Keratinocyte (primary cell): ENCODE data around the gene MYH6. TPM values are rescaled to one million over a fixed set of nuclear protein-coding genes. Genes with fewer than 3 reads are reported as not detected.

Experiments used
- DNase-seq: peaks from one replicate; pipeline ENCODE4 v3.0.0-alpha.2; 2011; ENCODE audit warnings: low read depth, missing footprints, low spot score
- FAIRE-seq: peaks from 2 replicates; lab custom pipeline; 2011; peaks lifted over from hg19 to GRCh38; lab: Jason Lieb, UNC
- H2AFZ ChIP-seq: 2 replicates; pipeline ENCODE4 v1.6.0; 2012; ENCODE audit warnings: low read length, control low read depth, inconsistent platforms; ENCODE audit not compliant: control insufficient read depth
- H3K27ac ChIP-seq: 2 replicates; pipeline ENCODE4 v1.5.1; 2011; ENCODE audit warnings: low read length; ENCODE audit not compliant: control insufficient read depth, insufficient read depth
- H3K27me3 ChIP-seq: 3 replicates; pipeline ENCODE4 v1.6.0; 2011; ENCODE audit warnings: low read length; ENCODE audit not compliant: control insufficient read depth, insufficient read depth; ENCODE audit errors: extremely low read depth
- H3K36me3 ChIP-seq, 2 experiments: 2 replicates in 1 of 2; 3 replicates in 1 of 2; pipeline ENCODE4 v1.5.1; 2011; ENCODE audit warnings: low read length in 2 of 2, mild to moderate bottlenecking in 1 of 2; ENCODE audit not compliant: control insufficient read depth in 2 of 2, insufficient read depth in 2 of 2; ENCODE audit errors: extremely low read depth in 1 of 2
- H3K4me1 ChIP-seq: 3 replicates; pipeline ENCODE4 v1.5.1; 2011; ENCODE audit warnings: low read length; ENCODE audit not compliant: control insufficient read depth, insufficient read depth; ENCODE audit errors: extremely low read depth
- H3K4me2 ChIP-seq: 3 replicates; pipeline ENCODE4 v1.6.0; 2011; ENCODE audit warnings: low read depth, low read length; ENCODE audit not compliant: control insufficient read depth, insufficient read depth; ENCODE audit errors: extremely low read depth
- H3K4me3 ChIP-seq, 3 experiments: fragments of 200-600 bp in 1 of 3; sonication (generic) in 1 of 3; 2 replicates in 2 of 3; 3 replicates in 1 of 3; pipeline ENCODE4 v1.5.1; 2011 to 2016; ENCODE audit warnings: low read length in 3 of 3, mild to moderate bottlenecking in 3 of 3, control low read depth in 2 of 3, inconsistent platforms in 1 of 3, low read depth in 1 of 3, mixed read lengths in 1 of 3, mixed run types in 1 of 3, moderate library complexity in 1 of 3; ENCODE audit not compliant: control insufficient read depth in 2 of 3, insufficient read depth in 2 of 3; ENCODE audit errors: extremely low read depth in 1 of 3
- H3K79me2 ChIP-seq: 2 replicates; pipeline ENCODE4 v1.6.0; 2012; ENCODE audit warnings: low read length; ENCODE audit not compliant: control insufficient read depth, insufficient read depth
- H3K9ac ChIP-seq: 3 replicates; pipeline ENCODE4 v1.6.0; 2011; ENCODE audit warnings: low read length; ENCODE audit not compliant: control insufficient read depth, insufficient read depth; ENCODE audit errors: extremely low read depth
- H3K9me1 ChIP-seq: 3 replicates; pipeline ENCODE4 v1.6.0; 2011; ENCODE audit warnings: low read length; ENCODE audit not compliant: control insufficient read depth, insufficient read depth; ENCODE audit errors: extremely low read depth
- H3K9me3 ChIP-seq: 2 replicates; pipeline ENCODE4 v1.5.1; 2012; ENCODE audit warnings: low read depth, low read length; ENCODE audit not compliant: control insufficient read depth
- H4K20me1 ChIP-seq: 3 replicates; pipeline ENCODE4 v1.6.0; 2011; ENCODE audit warnings: low read length; ENCODE audit not compliant: control insufficient read depth, insufficient read depth; ENCODE audit errors: extremely low read depth
- EZH2 ChIP-seq: IDR thresholded peaks from one replicate; pipeline ENCODE4 v1.6.1; 2012; ENCODE audit warnings: inconsistent platforms, mild to moderate bottlenecking, low read length, moderate library complexity
- dilution Hi-C: fragments of 300-500 bp; cut with MboI; formaldehyde crosslinking; loops from one replicate; pipeline ENCODE4 v1.7.0; 2020; ENCODE audit warnings: low sequenced_read_pairs; ENCODE audit not compliant: extremely low pct_ligation_motif_present
- polyA plus RNA-seq, 5 experiments: library from polyadenylated mRNA; depleted of rRNA in 3 of 5; stranded (reverse) in 3 of 5; stranded (forward) in 1 of 5; unstranded in 1 of 5; fragments of >200 nt; gene quantifications; 1 replicate in 1 of 5; 2 replicates in 3 of 5; 3 replicates in 1 of 5; pipeline versions ENCODE4 v1.2.1 to v1.2.3, GENCODE V29; 2011 to 2012; ENCODE audit warnings: missing spikeins in 2 of 5, low read depth in 1 of 5, low replicate concordance in 1 of 5
- TF ChIP-seq, protein P1 (sequence below), 3 experiments: IDR thresholded peaks in 1 of 3; conservative IDR thresholded peaks in 1 of 3; optimal IDR thresholded peaks in 1 of 3; 2 replicates in 2 of 3; 3 replicates in 1 of 3; pipeline versions ENCODE3 to v1.5.1; 2011; ENCODE audit warnings: low read length in 3 of 3, mild to moderate bottlenecking in 3 of 3, moderate library complexity in 2 of 3, control low read depth in 1 of 3, inconsistent platforms in 1 of 3; ENCODE audit not compliant: insufficient read depth in 2 of 3; ENCODE audit errors: extremely low read depth in 1 of 3

Gene MYH6
- polyA plus RNA-seq, 1 donor (not counting 4 experiments of a cell fraction or from before 2014, with no cell fraction given) = not detected

DNA sequence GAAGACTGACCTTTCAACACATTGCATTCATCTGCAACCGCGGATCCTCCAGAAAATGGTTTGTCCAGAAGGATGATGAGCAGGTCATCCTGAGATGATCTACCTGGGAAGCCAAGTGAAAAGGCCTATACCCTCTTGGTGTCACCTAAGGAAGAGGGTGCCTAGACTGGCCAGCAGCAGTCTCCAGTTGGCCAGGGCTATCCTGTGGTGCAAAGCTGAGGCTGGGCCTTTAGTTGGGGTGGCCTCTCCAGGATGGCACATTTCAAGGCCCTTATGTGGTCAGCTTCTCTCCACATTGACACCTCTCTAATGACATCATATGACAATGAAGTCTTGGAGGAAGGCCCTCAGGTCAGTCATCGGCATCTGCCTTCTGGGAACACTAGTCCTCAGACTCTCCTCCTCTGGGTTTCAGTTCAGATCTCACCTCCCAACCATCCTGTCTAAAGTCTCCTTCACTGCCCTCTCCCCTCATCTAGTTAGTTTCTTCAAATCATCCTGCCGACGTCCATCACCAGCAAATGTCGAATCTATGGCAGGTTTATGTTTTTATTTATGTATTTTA is 52.1 kb downstream of the MYH6 start:
- no peaks in the 10 kb centered on the region for H3K79me2 ChIP-seq
- no peak for DNase-seq
- H2AFZ ChIP-seq = no peak overlapping the region
- H4K20me1 ChIP-seq = no peaks in the 10 kb centered on the region
- H3K9me1 ChIP-seq = no peaks in the 10 kb centered on the region
- no peak overlapping the region for H3K27ac ChIP-seq
- H3K36me3 ChIP-seq = peaks cover 0 to 2% of the 10 kb centered on the region in 2 experiments
- peaks cover 3% of the 10 kb centered on the region for H3K4me1 ChIP-seq
- H3K4me2 ChIP-seq = no peak overlapping the region
- TF ChIP-seq EZH2 = no peak
- TF ChIP-seq, protein P1, sequence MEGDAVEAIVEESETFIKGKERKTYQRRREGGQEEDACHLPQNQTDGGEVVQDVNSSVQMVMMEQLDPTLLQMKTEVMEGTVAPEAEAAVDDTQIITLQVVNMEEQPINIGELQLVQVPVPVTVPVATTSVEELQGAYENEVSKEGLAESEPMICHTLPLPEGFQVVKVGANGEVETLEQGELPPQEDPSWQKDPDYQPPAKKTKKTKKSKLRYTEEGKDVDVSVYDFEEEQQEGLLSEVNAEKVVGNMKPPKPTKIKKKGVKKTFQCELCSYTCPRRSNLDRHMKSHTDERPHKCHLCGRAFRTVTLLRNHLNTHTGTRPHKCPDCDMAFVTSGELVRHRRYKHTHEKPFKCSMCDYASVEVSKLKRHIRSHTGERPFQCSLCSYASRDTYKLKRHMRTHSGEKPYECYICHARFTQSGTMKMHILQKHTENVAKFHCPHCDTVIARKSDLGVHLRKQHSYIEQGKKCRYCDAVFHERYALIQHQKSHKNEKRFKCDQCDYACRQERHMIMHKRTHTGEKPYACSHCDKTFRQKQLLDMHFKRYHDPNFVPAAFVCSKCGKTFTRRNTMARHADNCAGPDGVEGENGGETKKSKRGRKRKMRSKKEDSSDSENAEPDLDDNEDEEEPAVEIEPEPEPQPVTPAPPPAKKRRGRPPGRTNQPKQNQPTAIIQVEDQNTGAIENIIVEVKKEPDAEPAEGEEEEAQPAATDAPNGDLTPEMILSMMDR (optimal IDR thresholded peaks at IDR 0.05 in 1 of 3, IDR thresholded peaks at IDR 0.05 in 1 of 3, conservative IDR thresholded peaks at IDR 0.05 in 1 of 3; ENCODE audit: extremely low read depth in 1 of 3, insufficient read depth in 2 of 3, low read length in 3 of 3) = no peak
- no peaks in the 10 kb centered on the region for H3K9me3 ChIP-seq
- H3K27me3 ChIP-seq = peaks cover 19% of the 10 kb centered on the region
- H3K4me3 ChIP-seq = no peak overlapping the region
- no peak for FAIRE-seq
- no peak overlapping the region for H3K9ac ChIP-seq
- dilution Hi-C loops = no loop called here

DNA sequence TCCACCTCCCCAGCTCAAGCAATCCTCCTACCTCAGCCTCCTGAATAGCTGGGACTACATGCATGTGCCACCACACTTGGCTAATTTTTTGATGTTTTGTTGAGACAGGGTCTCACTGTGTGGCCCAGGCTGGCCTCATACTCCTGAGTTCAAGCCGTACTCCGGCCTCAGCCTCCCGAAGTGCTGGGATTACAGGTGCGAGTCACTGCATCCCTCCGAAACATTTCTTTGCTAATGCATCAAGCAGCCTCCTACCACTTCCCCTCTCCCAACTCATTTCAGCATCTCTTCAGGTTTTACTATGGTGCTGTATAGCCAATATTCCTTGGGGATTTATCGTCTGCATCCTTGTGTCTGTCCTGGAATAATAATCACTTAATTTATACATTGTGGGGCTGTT is 53.1 kb downstream of the MYH6 start:
- Histone ChIP-seq H3K4me1 (peaks cover 3% of the 10 kb centered on the region), H2AFZ (no peak overlapping the region), H3K9me1 (no peaks in the 10 kb centered on the region), H4K20me1 (no peaks in the 10 kb centered on the region), H3K27me3 (peaks cover 20% of the 10 kb centered on the region), H3K27ac (no peak overlapping the region), H3K9ac (no peak overlapping the region), H3K79me2 (no peaks in the 10 kb centered on the region), H3K4me3 (no peak overlapping the region), H3K36me3 (peaks cover 0 to 2% of the 10 kb centered on the region in 2 experiments), H3K4me2 (no peak overlapping the region), H3K9me3 (no peaks in the 10 kb centered on the region)
- dilution Hi-C loops = no loop called here
- no peak for TF ChIP-seq EZH2
- TF ChIP-seq, protein P1 (optimal IDR thresholded peaks at IDR 0.05 in 1 of 3, IDR thresholded peaks at IDR 0.05 in 1 of 3, conservative IDR thresholded peaks at IDR 0.05 in 1 of 3; ENCODE audit: extremely low read depth in 1 of 3, insufficient read depth in 2 of 3, low read length in 3 of 3) = no peak
- no peak for DNase-seq
- FAIRE-seq = no peak
